Prostate gland (tissue), 2 donors: ENCODE data around the gene SMYD3. TPM values are rescaled to one million over a fixed set of nuclear protein-coding genes. Genes with fewer than 3 reads are reported as not detected.

ENCODE experiments used
- DNase-seq: peaks from one replicate; pipeline ENCODE4 v3.0.0-alpha.2; 2019; ENCODE audit warnings: low spot score
- H3K27ac ChIP-seq, 2 donors: fragments of 200-600 bp; sonication (generic); 2 replicates each; pipeline ENCODE4 v1.5.1; 2017 to 2019
- H3K27me3 ChIP-seq: fragments of 200-600 bp; sonication (generic); replicated peaks from 2 replicates; pipeline ENCODE4 v1.5.1; 2019; ENCODE audit not compliant: insufficient read depth
- H3K36me3 ChIP-seq, 2 donors: fragments of 200-600 bp; sonication (generic); 1 replicate in 1 of 2; 2 replicates in 1 of 2; pipeline versions ENCODE4 v1.5.1 to v1.8.1; 2017 to 2019
- H3K4me1 ChIP-seq: fragments of 200-600 bp; sonication (generic); replicated peaks from 2 replicates; pipeline ENCODE4 v1.5.1; 2019
- H3K4me3 ChIP-seq, 2 donors: fragments of 200-600 bp; sonication (generic); 2 replicates each; pipeline ENCODE4 v1.5.1; 2017 to 2019
- H3K9me3 ChIP-seq: fragments of 200-600 bp; sonication (generic); 2 replicates; pipeline ENCODE4 v1.5.1; 2017
- CTCF ChIP-seq, 4 experiments: fragments of 200-600 bp in 2 of 4; fragments of 450-650 bp in 2 of 4; sonication (generic) in 2 of 4; IDR thresholded peaks; 1 replicate in 3 of 4; 2 replicates in 1 of 4; pipeline ENCODE4 v1.5.1; 2016 to 2019; ENCODE audit warnings: antibody characterized with exemption in 4 of 4, mild to moderate bottlenecking in 2 of 4, moderate library complexity in 2 of 4
- POLR2A ChIP-seq: fragments of 450-650 bp; IDR thresholded peaks from one replicate; pipeline ENCODE4 v1.6.1; 2016; ENCODE audit warnings: antibody characterized with exemption, mild to moderate bottlenecking
- POLR2AphosphoS5 ChIP-seq: sonication (generic); formaldehyde crosslinking; IDR thresholded peaks from one replicate; pipeline ENCODE4 v1.6.1; 2017; ENCODE audit warnings: antibody characterized with exemption
- WGBS: methylation state at CpG from one replicate; pipeline ENCODE4 v1.1.5; 2018; 5-methylcytosine and 5-hydroxymethylcytosine counted together
- intact Hi-C: fragments of 100-400 bp; cut with DNase I; formaldehyde crosslinking; loops from one replicate; pipeline ENCODE4 v1.14.2; 2022
- total RNA-seq, 2 donors: library from RNA; depleted of rRNA; stranded (reverse); fragments of >200 nt; gene quantifications; one replicate each; pipeline ENCODE4 v1.1.0, GENCODE V29; 2016

SMYD3 gene
- total RNA-seq, 2 donors from 2014 or later = 19.8 to 23.9 TPM

DNA sequence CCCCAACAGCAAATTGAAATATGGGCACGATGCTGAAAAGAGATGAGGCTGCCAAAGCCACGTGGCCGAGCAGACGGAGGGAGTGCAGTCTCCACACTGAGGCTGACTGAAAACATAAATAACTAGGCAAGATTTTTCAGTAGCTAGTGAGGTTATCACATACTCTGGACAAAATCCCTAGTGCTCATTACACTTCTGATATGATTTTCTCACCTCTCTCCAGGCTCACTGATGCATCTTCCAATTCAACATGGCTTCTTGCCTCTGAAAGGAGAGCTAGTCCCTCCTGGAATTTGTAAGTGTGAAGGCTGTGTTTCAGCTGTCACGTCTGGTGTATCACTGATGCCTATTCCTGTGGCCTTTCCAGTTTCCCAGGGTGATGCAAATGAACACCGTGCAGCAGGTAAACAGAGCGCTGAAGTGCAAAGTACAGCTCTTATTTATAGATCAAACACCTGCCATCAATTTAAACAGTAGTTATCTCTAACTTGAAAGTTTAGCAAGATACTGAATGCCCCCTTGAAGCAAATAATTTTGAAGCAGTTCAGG is 696.2 kb downstream of the SMYD3 start:
- no peaks in the 10 kb centered on the region for H3K9me3 ChIP-seq
- intact Hi-C loops = no loop called here
- DNase-seq = no peak
- no peak overlapping the region for H3K27ac ChIP-seq
- H3K4me3 ChIP-seq = no peak overlapping the region
- TF ChIP-seq POLR2AphosphoS5 (no peak), POLR2A (no peak), CTCF (IDR thresholded peaks at IDR 0.05) (no peak)
- H3K27me3 ChIP-seq = no peaks in the 10 kb centered on the region
- H3K4me1 ChIP-seq = no peaks in the 10 kb centered on the region
- no peaks in the 10 kb centered on the region for H3K36me3 ChIP-seq
- 50% methylated on average over 7 of the region's 7 CpGs for WGBS

DNA sequence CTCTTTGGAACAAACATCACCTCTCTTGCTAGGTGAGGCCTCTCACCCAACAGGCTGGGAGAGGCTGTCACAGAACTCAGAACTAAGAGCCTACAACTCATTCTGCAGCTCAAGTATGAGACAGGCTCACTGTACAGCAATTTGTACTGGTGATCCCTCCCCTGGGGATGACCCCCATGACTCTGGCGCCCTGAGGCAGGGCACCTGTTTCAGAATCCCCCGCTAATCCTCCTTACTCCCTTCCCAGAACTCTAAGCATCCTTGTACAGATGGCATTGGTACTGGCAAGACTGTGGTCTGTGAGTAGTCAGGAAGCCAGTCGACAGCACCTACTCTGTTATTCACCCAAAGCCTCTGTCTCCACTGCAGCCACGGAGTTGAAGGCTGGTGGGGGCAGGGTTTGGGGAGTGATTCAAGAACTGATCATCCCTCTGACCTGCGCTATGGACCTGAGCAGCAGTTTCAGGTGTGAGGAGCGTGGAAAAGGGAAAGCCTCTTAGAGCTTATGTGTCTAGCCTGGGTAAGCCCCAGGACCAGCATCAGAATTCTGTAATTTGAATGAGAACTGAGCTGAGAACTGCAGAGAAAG is 696.8 kb downstream of the SMYD3 start:
- intact Hi-C loops = no loop called here
- no peaks in the 10 kb centered on the region for H3K4me1 ChIP-seq
- H3K27ac ChIP-seq = no peak overlapping the region
- no peaks in the 10 kb centered on the region for H3K27me3 ChIP-seq
- TF ChIP-seq POLR2A (no peak), POLR2AphosphoS5 (no peak), CTCF (IDR thresholded peaks at IDR 0.05) (no peak)
- no peaks in the 10 kb centered on the region for H3K9me3 ChIP-seq
- DNase-seq = no peak
- WGBS = 81% methylated on average over 6 of the region's 6 CpGs
- no peaks in the 10 kb centered on the region for H3K36me3 ChIP-seq
- H3K4me3 ChIP-seq = no peak overlapping the region

GRCh38 chr1:245809361-245809760 is 697.7 kb downstream of the SMYD3 start:
- Histone ChIP-seq H3K36me3 (no peaks in the 10 kb centered on the region), H3K4me3 (no peak overlapping the region), H3K9me3 (no peaks in the 10 kb centered on the region), H3K4me1 (no peaks in the 10 kb centered on the region), H3K27ac (no peak overlapping the region), H3K27me3 (no peaks in the 10 kb centered on the region)
- DNase-seq = no peak
- TF ChIP-seq POLR2A (no peak), POLR2AphosphoS5 (no peak), CTCF (IDR thresholded peaks at IDR 0.05) (no peak)
- 89% methylated on average over 5 of the region's 5 CpGs for WGBS
- intact Hi-C loops = loop anchor here (10.0 kb wide), 1 partner anchor 155 kb away; no protein-coding TSS in a partner anchor

GRCh38 chr1:245807954-245808719 is 698.9 kb downstream of the SMYD3 start:
- no peak for DNase-seq

More at GRCh38 chr1:245807954-245808719, 698.9 kb downstream of the SMYD3 start:
- no peak for TF ChIP-seq CTCF (IDR thresholded peaks at IDR 0.05)
- no peak for TF ChIP-seq POLR2A
- TF ChIP-seq POLR2AphosphoS5 = no peak
- H3K27me3 ChIP-seq = no peaks in the 10 kb centered on the region
- no peak overlapping the region for H3K4me3 ChIP-seq
- 68% methylated on average over 7 of the region's 7 CpGs for WGBS
- no peak overlapping the region for H3K27ac ChIP-seq
- intact Hi-C loops = loop anchor here (10.0 kb wide), 1 partner anchor 157 kb away; no protein-coding TSS in a partner anchor
- no peaks in the 10 kb centered on the region for H3K9me3 ChIP-seq
- no peaks in the 10 kb centered on the region for H3K36me3 ChIP-seq
- H3K4me1 ChIP-seq = no peaks in the 10 kb centered on the region
